Activated CD8-positive, alpha-beta T cell treated with anti-CD3 and anti-CD28 coated beads, Interleukin-2, amount 10 ng/mL, durations not matched to agents 7 days and 5 days (primary cell): ENCODE results near the gene GET4. TPM values are rescaled to one million over a fixed set of nuclear protein-coding genes. Genes with fewer than 3 reads are reported as not detected.
"Not testable (repeated sequence)": the region's sequence is repeated elsewhere in the genome, so short reads cannot be mapped to it uniquely, and the experiment has no call there.

ENCODE experiments used
- ATAC-seq: fragments of 150-1000 bp; cut with Tn5 transposase; one replicate; pipeline ENCODE4 v1.10.0; 2021; ENCODE audit warnings: moderate library complexity
- CTCF ChIA-PET: fragments of 350-600 bp; sonication (Branson Sonifier 250); formaldehyde crosslinking; loops from one replicate; lab custom pipeline; 2021; ENCODE audit warnings: antibody characterized with exemption; lab: Charles Lee
- POLR2A ChIA-PET: fragments of 350-600 bp; sonication (Branson Sonifier 250); formaldehyde crosslinking; loops from one replicate; lab custom pipeline; 2021; ENCODE audit warnings: antibody characterized with exemption; lab: Charles Lee
- DNase-seq: peaks from one replicate; pipeline ENCODE4 v3.0.0-alpha.2; 2020
- H3K27ac Mint-ChIP-seq: one replicate; pipeline ENCODE4 v1.8.0; 2021; ENCODE audit warnings: mild to moderate bottlenecking, mixed read lengths
- H3K27me3 Mint-ChIP-seq: one replicate; pipeline ENCODE4 v1.8.0; 2021; ENCODE audit warnings: low read depth, mixed read lengths
- H3K36me3 Mint-ChIP-seq: one replicate; pipeline ENCODE4 v1.8.0; 2021; ENCODE audit warnings: low read depth, mixed read lengths
- H3K4me1 Mint-ChIP-seq: one replicate; pipeline ENCODE4 v1.8.0; 2021; ENCODE audit warnings: low read depth, mixed read lengths
- H3K4me3 Mint-ChIP-seq: one replicate; pipeline ENCODE4 v1.8.0; 2021; ENCODE audit warnings: mild to moderate bottlenecking, mixed read lengths
- H3K9me3 Mint-ChIP-seq: one replicate; pipeline ENCODE4 v1.8.0; 2022; ENCODE audit warnings: mixed read lengths; ENCODE audit not compliant: insufficient read depth
- total RNA-seq, 2 experiments: library from RNA; stranded (reverse); gene quantifications; one replicate each; pipeline ENCODE4 v1.2.3, GENCODE V29; 2021

GET4 gene
- total RNA-seq, 2 experiments from 2014 or later = 32.2 to 38.3 TPM

GRCh38 chr7:860149-860548 lies 16.2 kb upstream of the GET4 start:
- no peaks in the 10 kb centered on the region for H3K27me3 Mint-ChIP-seq
- POLR2A ChIA-PET = no interaction called here
- H3K27ac Mint-ChIP-seq = no peak overlapping the region
- H3K36me3 Mint-ChIP-seq = peaks cover 23% of the 10 kb centered on the region
- DNase-seq = no peak
- CTCF ChIA-PET = no interaction called here
- no peaks in the 10 kb centered on the region for H3K4me1 Mint-ChIP-seq
- no peak for ATAC-seq
- H3K4me3 Mint-ChIP-seq = no peak overlapping the region
- H3K9me3 Mint-ChIP-seq = no peaks in the 10 kb centered on the region

- ATAC-seq = no peak
- Mint-ChIP-seq H3K36me3 (peaks cover 29% of the 10 kb centered on the region), H3K4me1 (no peaks in the 10 kb centered on the region), H3K27ac (no peak overlapping the region), H3K9me3 (no peaks in the 10 kb centered on the region), H3K27me3 (no peaks in the 10 kb centered on the region), H3K4me3 (no peak overlapping the region)
- no peak for DNase-seq
- POLR2A ChIA-PET = no interaction called here
- CTCF ChIA-PET = interaction anchor here (0.6 to 1.6 kb wide), 2 partner anchors 12 to 18 kb away, joined by 3 read pairs; no protein-coding TSS in a partner anchor
Observed at GRCh38 chr7:861222-861621, 15.1 kb upstream of the GET4 start.

- no peaks in the 10 kb centered on the region for H3K9me3 Mint-ChIP-seq
- DNase-seq = no peak
- ChIA-PET CTCF (interaction anchor here (1.2 to 1.6 kb wide), 2 partner anchors 11 to 19 kb away, joined by 3 to 5 read pairs; no protein-coding TSS in a partner anchor), POLR2A (no interaction called here)
- peaks cover 31% of the 10 kb centered on the region for H3K36me3 Mint-ChIP-seq
- H3K4me1 Mint-ChIP-seq = no peaks in the 10 kb centered on the region
- H3K27ac Mint-ChIP-seq = no peak overlapping the region
- H3K27me3 Mint-ChIP-seq = no peaks in the 10 kb centered on the region
- no peak overlapping the region for H3K4me3 Mint-ChIP-seq
- ATAC-seq = no peak
Observed at GRCh38 chr7:862157-862556, 14.2 kb upstream of the GET4 start.

- Mint-ChIP-seq H3K27ac (no peak overlapping the region), H3K4me1 (no peaks in the 10 kb centered on the region), H3K27me3 (no peaks in the 10 kb centered on the region), H3K4me3 (no peak overlapping the region), H3K9me3 (no peaks in the 10 kb centered on the region), H3K36me3 (peaks cover 34% of the 10 kb centered on the region)
- CTCF ChIA-PET = interaction anchor here (0.8 to 1.2 kb wide), 3 partner anchors 10 to 47 kb away, joined by 3 to 5 read pairs (median 3); no protein-coding TSS in a partner anchor
- ATAC-seq (no peak), DNase-seq (no peak)
- POLR2A ChIA-PET = interaction anchor here (0.6 kb wide), 1 partner anchor 408 kb away, joined by 4 read pairs; no protein-coding TSS in a partner anchor
Observed at GRCh38 chr7:863106-863505, 13.2 kb upstream of the GET4 start.

GRCh38 chr7:865921-866320 lies 10.4 kb upstream of the GET4 start:
- ChIA-PET POLR2A (no interaction called here), CTCF (no interaction called here)
- H3K36me3 Mint-ChIP-seq = peaks cover 32% of the 10 kb centered on the region
- H3K27me3 Mint-ChIP-seq = no peaks in the 10 kb centered on the region
- no peak for DNase-seq
- H3K9me3 Mint-ChIP-seq = no peaks in the 10 kb centered on the region
- no peaks in the 10 kb centered on the region for H3K4me1 Mint-ChIP-seq
- no peak for ATAC-seq
- no peak overlapping the region for H3K4me3 Mint-ChIP-seq
- no peak overlapping the region for H3K27ac Mint-ChIP-seq

GRCh38 chr7:867001-867405 lies 9.4 kb upstream of the GET4 start:
- ChIA-PET POLR2A (interaction anchor here (0.6 kb wide), 1 partner anchor 9 kb away, joined by 5 read pairs; no protein-coding TSS in a partner anchor), CTCF (no interaction called here)
- Mint-ChIP-seq H3K27me3 (no peaks in the 10 kb centered on the region), H3K4me3 (no peak overlapping the region), H3K4me1 (no peaks in the 10 kb centered on the region), H3K9me3 (no peaks in the 10 kb centered on the region), H3K36me3 (peaks cover 26% of the 10 kb centered on the region), H3K27ac (no peak overlapping the region)
- DNase-seq (no peak), ATAC-seq (no peak)

GRCh38 chr7:867406-868188 lies 8.8 kb upstream of the GET4 start:
- ATAC-seq (no peak), DNase-seq (no peak)
- H3K4me3 Mint-ChIP-seq = no peak overlapping the region
- H3K27ac Mint-ChIP-seq = no peak overlapping the region
- no peaks in the 10 kb centered on the region for H3K9me3 Mint-ChIP-seq
- H3K36me3 Mint-ChIP-seq = peaks cover 24% of the 10 kb centered on the region
- POLR2A ChIA-PET = interaction anchor here (0.6 kb wide), 1 partner anchor 8 kb away, joined by 5 read pairs; no protein-coding TSS in a partner anchor
- no peaks in the 10 kb centered on the region for H3K27me3 Mint-ChIP-seq
- H3K4me1 Mint-ChIP-seq = no peaks in the 10 kb centered on the region
- CTCF ChIA-PET = no interaction called here

GRCh38 chr7:868189-868486 lies 8.2 kb upstream of the GET4 start:
- Mint-ChIP-seq H3K27ac (no peak overlapping the region), H3K4me3 (no peak overlapping the region), H3K4me1 (peaks cover 2% of the 10 kb centered on the region), H3K36me3 (peaks cover 26% of the 10 kb centered on the region), H3K9me3 (no peaks in the 10 kb centered on the region), H3K27me3 (no peaks in the 10 kb centered on the region)
- DNase-seq = no peak
- POLR2A ChIA-PET = no interaction called here
- CTCF ChIA-PET = no interaction called here
- no peak for ATAC-seq

GRCh38 chr7:869348-869747 lies 7.0 kb upstream of the GET4 start:
- Mint-ChIP-seq H3K4me1 (peaks cover 14% of the 10 kb centered on the region), H3K4me3 (no peak overlapping the region), H3K36me3 (peaks cover 32% of the 10 kb centered on the region), H3K9me3 (no peaks in the 10 kb centered on the region), H3K27me3 (no peaks in the 10 kb centered on the region), H3K27ac (no peak overlapping the region)
- CTCF ChIA-PET = no interaction called here
- no peak for ATAC-seq
- POLR2A ChIA-PET = no interaction called here
- no peak for DNase-seq

GRCh38 chr7:871900-872537 lies 4.3 kb upstream of the GET4 start:
- H3K4me1 Mint-ChIP-seq = peaks cover 18% of the 10 kb centered on the region
- CTCF ChIA-PET = interaction anchor here (0.7 to 1.8 kb wide), 4 partner anchors 18 to 510 kb away, joined by 3 to 33 read pairs (median 6); no protein-coding TSS in a partner anchor
- no peaks in the 10 kb centered on the region for H3K27me3 Mint-ChIP-seq
- no peak overlapping the region for H3K4me3 Mint-ChIP-seq
- H3K27ac Mint-ChIP-seq = peak overlapping the region; percentile 32
- no peaks in the 10 kb centered on the region for H3K9me3 Mint-ChIP-seq
- POLR2A ChIA-PET = no interaction called here
- ATAC-seq (no peak), DNase-seq (no peak)
- H3K36me3 Mint-ChIP-seq = peaks cover 20% of the 10 kb centered on the region

- CTCF ChIA-PET = interaction anchor here (0.7 to 2.2 kb wide), 13 partner anchors 10 to 539 kb away, joined by 3 to 33 read pairs (median 5); partner anchors contain the start of gene SUN1
Observed at GRCh38 chr7:872685-873084, 3.7 kb upstream of the GET4 start.

More at GRCh38 chr7:872685-873084, 3.7 kb upstream of the GET4 start:
- H3K27ac Mint-ChIP-seq, H3K9me3 Mint-ChIP-seq, H3K27me3 Mint-ChIP-seq, ATAC-seq, POLR2A ChIA-PET, DNase-seq, H3K4me3 Mint-ChIP-seq: not testable (repeated sequence)
- peaks cover 17% of the 10 kb centered on the region for H3K36me3 Mint-ChIP-seq
- H3K4me1 Mint-ChIP-seq = peaks cover 18% of the 10 kb centered on the region
